ENCODE measurements around the gene MRPL43. TPM values are rescaled to one million over a fixed set of nuclear protein-coding genes. Genes with fewer than 3 reads are reported as not detected.
A peak's percentile ranks its signal among the peaks of the same experiment; 100 is the strongest.

Gene MRPL43
- total and polyA plus RNA-seq, 9 of the 15 experiments (the other 6 are each of a cell fraction or from before 2014, with no cell fraction given): 15.1 to 63.7 (median 37.2) TPM

- TF ChIP-seq MBD2 (IDR thresholded peaks at IDR 0.05; ENCODE audit: borderline replicate concordance, low read depth) (no peak), ZSCAN29 (IDR thresholded peaks at IDR 0.05) (no peak), IRF9 (tag; IDR thresholded peaks at IDR 0.05) (no peak), MCM7 (IDR thresholded peaks at IDR 0.05) (no peak), YBX1 (IDR thresholded peaks at IDR 0.05) (no peak), ZNF695 (CRISPR knock-in tag; IDR thresholded peaks at IDR 0.05) (no peak), SNIP1 (IDR thresholded peaks at IDR 0.05; ENCODE audit: low read depth) (no peak), PRMT5 (CRISPR knock-in tag; IDR thresholded peaks at IDR 0.05) (no peak), USF1 (CRISPR knock-in tag; IDR thresholded peaks at IDR 0.05) (no peak), PYGO2 (tag; IDR thresholded peaks at IDR 0.05) (no peak), MAFG (tag; conservative IDR thresholded peaks at IDR 0.05) (no peak), POLR2AphosphoS2 (IDR thresholded peaks at IDR 0.05; ENCODE audit: low read length) (no peak), ZFPM2 (CRISPR knock-in tag; IDR thresholded peaks at IDR 0.05) (no peak), MITF (IDR thresholded peaks at IDR 0.05) (no peak), TFAP4 (CRISPR knock-in tag; IDR thresholded peaks at IDR 0.05; ENCODE audit: borderline replicate concordance) (peak; percentile 33; the same call in 1 of the 2 replicates), CGGBP1 (CRISPR knock-in tag; IDR thresholded peaks at IDR 0.05) (no peak), ZNF717 (CRISPR knock-in tag; IDR thresholded peaks at IDR 0.05) (no peak), ELF2 (CRISPR knock-in tag; IDR thresholded peaks at IDR 0.05) (0 out of 2 replicates have a peak, but pooled peaks have one; percentile 20), ZNF165 (CRISPR knock-in tag; IDR thresholded peaks at IDR 0.05; ENCODE audit: borderline replicate concordance) (no peak), MTA2 (IDR thresholded peaks at IDR 0.05; ENCODE audit: low read depth) (0 out of 2 replicates have a peak, but pooled peaks have one; percentile 10), EZH2 (IDR thresholded peaks at IDR 0.05; ENCODE audit: borderline replicate concordance, low read depth, low read length) (no peak), ZNF780A (CRISPR knock-in tag; IDR thresholded peaks at IDR 0.05) (no peak), NFE2L1 (tag; IDR thresholded peaks at IDR 0.05; ENCODE audit: borderline replicate concordance, low read depth) (no peak), BRD4 (IDR thresholded peaks at IDR 0.05) (no peak), ARID3B (CRISPR knock-in tag; IDR thresholded peaks at IDR 0.05; ENCODE audit: borderline replicate concordance) (no peak)
These were observed 11.9 kb upstream of the MRPL43 start (continued) for GRCh38 chr10:100998991-100999741.
